Skeletal muscle tissue (tissue), 4 donors: ENCODE measurements around the gene FHIT. TPM values are rescaled to one million over a fixed set of nuclear protein-coding genes. Genes with fewer than 3 reads are reported as not detected.

Experiments
- H3K27ac ChIP-seq: one replicate; pipeline ENCODE4 v1.7.0; 2013; ENCODE audit warnings: mild to moderate bottlenecking, low read depth, low read length, inconsistent platforms
- H3K27me3 ChIP-seq, 3 donors: one replicate each; pipeline ENCODE4 v1.7.0; 2013; ENCODE audit warnings: low read length in 3 of 3; ENCODE audit not compliant: control insufficient read depth in 3 of 3, insufficient read depth in 3 of 3
- H3K36me3 ChIP-seq, 3 donors: one replicate each; pipeline ENCODE4 v1.7.0; 2013; ENCODE audit warnings: low read length in 3 of 3; ENCODE audit not compliant: control insufficient read depth in 3 of 3, insufficient read depth in 3 of 3
- H3K4me1 ChIP-seq, 3 donors: one replicate each; pipeline ENCODE4 v1.7.0; 2013; ENCODE audit warnings: low read length in 3 of 3, mild to moderate bottlenecking in 3 of 3; ENCODE audit not compliant: control insufficient read depth in 3 of 3, insufficient read depth in 3 of 3
- H3K4me3 ChIP-seq, 3 donors: one replicate each; pipeline ENCODE4 v1.7.0; 2013; ENCODE audit warnings: low read length in 3 of 3
- H3K9ac ChIP-seq, 3 donors: one replicate each; pipeline ENCODE4 v1.7.0; 2013; ENCODE audit warnings: low read length in 3 of 3, mild to moderate bottlenecking in 3 of 3, moderate library complexity in 2 of 3, low read depth in 1 of 3
- H3K9me3 ChIP-seq, 3 donors: one replicate each; pipeline ENCODE4 v1.7.0; 2013; ENCODE audit warnings: low read length in 3 of 3; ENCODE audit not compliant: control insufficient read depth in 3 of 3
- total RNA-seq: library from RNA; depleted of rRNA; stranded (reverse); fragments of >200 nt; gene quantifications from one replicate; pipeline ENCODE4 v1.2.3, GENCODE V29; 2014
- donor health status: Osteomylitis.

The FHIT gene
- total RNA-seq, 1 donor from 2014 or later, result 4.2 TPM

DNA sequence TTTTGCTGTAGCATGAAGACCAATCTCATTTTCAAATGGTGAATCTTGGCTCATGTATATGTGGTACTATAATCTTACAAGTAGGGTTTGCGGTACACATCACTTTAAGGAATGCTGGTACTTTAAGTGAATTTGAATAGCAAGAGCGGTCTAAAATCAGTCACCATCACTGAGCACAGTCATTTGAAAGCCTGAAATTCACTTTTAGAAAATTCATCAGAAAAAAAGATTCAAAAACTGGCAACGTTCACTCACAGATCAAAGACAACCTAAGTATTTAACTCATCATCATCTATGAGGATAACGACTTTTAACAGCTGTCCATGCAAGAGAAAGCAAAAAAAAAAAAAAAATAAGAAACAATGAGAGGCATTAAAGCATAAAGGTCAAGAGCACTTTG, 111.6 kb downstream of the FHIT start:
- Histone ChIP-seq H3K27ac (no peak overlapping the region), H3K27me3 (no peaks in the 10 kb centered on the region), H3K4me1 (no peaks in the 10 kb centered on the region), H3K9ac (no peak overlapping the region), H3K4me3 (no peak overlapping the region), H3K36me3 (no peaks in the 10 kb centered on the region), H3K9me3 (no peaks in the 10 kb centered on the region)

DNA sequence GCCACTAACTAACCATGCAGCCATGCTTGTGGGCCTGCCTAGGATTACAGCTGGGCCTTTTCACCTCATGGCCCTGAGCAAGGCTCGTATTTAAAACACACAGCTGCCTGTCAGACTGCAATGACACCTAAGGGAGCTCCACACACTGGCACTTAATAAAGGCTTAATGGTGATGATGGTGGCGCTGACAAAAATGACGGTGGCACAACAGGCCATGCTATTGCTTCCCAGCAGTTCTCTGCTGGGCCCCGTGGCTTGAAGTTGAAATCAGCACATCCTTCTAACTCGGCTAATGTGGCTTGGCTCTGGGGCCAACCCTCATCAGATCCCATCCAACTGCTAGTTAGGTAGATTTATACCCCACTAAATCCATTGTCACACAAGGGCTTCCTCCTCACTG, 112.9 kb downstream of the FHIT start:
- Histone ChIP-seq H3K36me3 (no peaks in the 10 kb centered on the region), H3K9ac (no peak overlapping the region), H3K27me3 (no peaks in the 10 kb centered on the region), H3K4me3 (no peak overlapping the region), H3K4me1 (no peaks in the 10 kb centered on the region), H3K9me3 (no peaks in the 10 kb centered on the region), H3K27ac (no peak overlapping the region)

DNA sequence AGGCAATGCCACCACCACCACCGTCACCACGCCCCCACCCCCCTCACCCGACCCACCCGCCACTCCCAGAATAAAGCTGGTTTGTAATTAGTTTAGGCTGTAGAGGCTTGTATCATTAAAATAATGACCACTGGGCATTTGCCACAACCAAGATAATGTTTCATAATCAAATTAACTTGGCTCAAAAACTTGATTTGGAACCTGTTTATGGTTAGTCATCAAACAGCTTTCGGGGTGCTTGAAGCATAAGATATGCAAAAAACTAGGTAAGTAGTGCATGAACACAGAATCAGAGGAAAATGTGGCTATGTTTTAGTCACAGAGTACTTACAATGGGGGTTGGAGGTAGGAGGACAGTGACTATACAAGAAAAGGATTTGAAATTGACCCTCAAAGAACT, 115.1 kb downstream of the FHIT start:
- Histone ChIP-seq H3K4me1 (no peaks in the 10 kb centered on the region), H3K4me3 (no peak overlapping the region), H3K36me3 (no peaks in the 10 kb centered on the region), H3K9ac (no peak overlapping the region), H3K27ac (no peak overlapping the region), H3K9me3 (no peaks in the 10 kb centered on the region), H3K27me3 (no peaks in the 10 kb centered on the region)

DNA sequence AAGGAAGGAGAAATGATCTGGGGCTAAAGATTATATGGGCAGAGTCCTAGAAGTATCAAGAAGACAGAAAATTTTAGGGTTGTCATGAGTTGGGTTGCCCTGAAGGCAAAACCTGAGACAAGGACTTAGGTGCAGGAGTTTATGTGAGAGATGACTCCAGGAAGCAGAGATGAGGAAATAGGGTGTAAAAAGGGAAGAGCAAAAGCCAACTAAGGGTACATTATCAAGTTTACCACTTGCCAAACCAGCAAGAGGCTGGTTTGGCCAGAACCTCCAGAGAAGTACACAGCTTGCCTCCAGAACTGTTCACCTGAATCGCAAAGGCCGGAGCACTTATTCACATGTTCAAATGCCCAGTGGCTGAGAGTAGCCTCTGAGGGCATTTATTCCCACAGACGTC, 116.7 kb downstream of the FHIT start:
- no peaks in the 10 kb centered on the region for H3K4me1 ChIP-seq
- H3K27ac ChIP-seq, result no peak overlapping the region
- H3K27me3 ChIP-seq, result no peaks in the 10 kb centered on the region
- H3K9me3 ChIP-seq, result no peaks in the 10 kb centered on the region
- no peak overlapping the region for H3K4me3 ChIP-seq
- no peak overlapping the region for H3K9ac ChIP-seq
- H3K36me3 ChIP-seq, result no peaks in the 10 kb centered on the region

DNA sequence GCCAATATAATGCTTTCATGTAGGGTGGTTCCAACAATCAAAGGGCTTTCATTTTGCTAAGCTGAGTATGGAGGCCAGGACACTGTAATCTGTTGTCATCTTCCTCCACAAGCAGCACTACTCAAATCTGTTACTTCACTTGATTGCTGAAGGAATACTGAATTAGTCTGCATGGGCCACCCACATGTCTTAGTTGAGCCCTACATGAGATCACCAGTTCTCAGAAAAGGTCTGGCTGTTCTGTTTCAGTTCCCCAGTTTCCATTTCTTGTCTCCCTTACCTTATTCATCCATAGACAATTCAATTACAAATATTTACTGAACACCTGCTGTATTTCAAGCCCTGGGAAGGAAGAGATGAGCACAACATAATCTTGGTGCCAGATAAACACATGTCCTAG, 119.2 kb downstream of the FHIT start:
- H3K4me1 ChIP-seq, result no peaks in the 10 kb centered on the region
- no peaks in the 10 kb centered on the region for H3K27me3 ChIP-seq
- H3K9me3 ChIP-seq, result no peaks in the 10 kb centered on the region
- no peak overlapping the region for H3K4me3 ChIP-seq
- no peak overlapping the region for H3K9ac ChIP-seq
- no peaks in the 10 kb centered on the region for H3K36me3 ChIP-seq
- no peak overlapping the region for H3K27ac ChIP-seq

DNA sequence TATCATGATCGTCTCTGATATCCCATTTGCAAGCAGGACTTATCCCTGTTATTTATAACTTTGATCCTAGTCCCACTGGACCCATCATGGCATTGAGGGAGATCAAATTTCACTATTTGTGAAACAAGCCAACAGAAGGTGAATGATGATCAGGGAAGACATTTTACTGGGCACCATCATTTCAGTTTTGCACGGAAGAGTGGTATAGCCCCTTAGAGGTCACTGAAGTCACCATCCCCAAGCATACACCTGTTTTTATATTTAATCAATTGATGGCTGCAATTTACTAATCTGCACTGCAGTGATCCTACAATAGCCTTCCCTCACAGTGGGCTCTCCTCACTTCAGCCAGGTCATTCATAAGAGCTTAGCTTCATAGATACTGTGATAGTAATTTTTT, 132.4 kb downstream of the FHIT start:
- no peak overlapping the region for H3K27ac ChIP-seq

DNA sequence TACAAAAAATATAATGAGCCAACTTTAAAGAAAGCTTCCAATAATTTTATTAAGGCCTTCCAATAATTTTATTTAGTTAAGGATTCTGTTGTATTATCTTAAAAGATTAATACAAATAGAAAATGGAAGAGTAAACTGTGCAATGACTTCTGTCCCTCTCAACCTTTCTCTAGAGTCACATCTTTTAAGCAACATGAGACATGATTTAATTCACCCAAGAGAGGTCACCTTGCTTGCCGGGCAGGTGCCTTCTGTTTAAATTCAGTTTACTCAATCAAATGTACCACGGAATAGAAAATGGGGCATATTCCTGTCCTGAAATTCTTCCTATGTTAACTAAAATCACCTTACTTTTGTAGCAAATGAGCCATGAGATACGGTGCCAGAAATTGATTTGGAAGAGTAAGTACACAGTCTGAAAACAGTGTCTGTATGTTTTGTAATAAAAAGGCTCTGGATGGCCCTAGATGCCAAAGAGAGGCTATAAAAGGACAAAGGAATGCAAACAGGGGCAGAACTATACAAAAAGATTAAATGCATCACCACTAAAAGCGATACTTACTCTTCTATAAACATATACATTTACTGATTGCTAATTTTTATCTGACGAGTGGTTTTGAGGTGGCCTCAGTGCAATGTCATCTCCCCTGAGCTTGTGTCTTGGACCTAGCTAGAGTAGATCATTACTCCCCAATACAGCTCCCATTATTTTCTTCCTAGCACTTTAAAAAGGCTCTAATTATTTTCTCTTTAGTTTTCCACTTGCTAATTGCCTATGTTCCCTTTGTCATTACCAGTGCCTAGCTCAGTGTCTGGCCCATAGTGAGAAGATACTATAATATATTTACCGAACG, 134.0 kb downstream of the FHIT start:
- no peaks in the 10 kb centered on the region for H3K4me1 ChIP-seq
- no peak overlapping the region for H3K9ac ChIP-seq
- H3K36me3 ChIP-seq, result no peaks in the 10 kb centered on the region
- H3K27ac ChIP-seq, result no peak overlapping the region
- H3K4me3 ChIP-seq, result no peak overlapping the region
- no peaks in the 10 kb centered on the region for H3K27me3 ChIP-seq
- no peaks in the 10 kb centered on the region for H3K9me3 ChIP-seq

More for the DNA sequence above, 132.4 kb downstream of the FHIT start:
- Histone ChIP-seq H3K27me3 (no peaks in the 10 kb centered on the region), H3K4me1 (no peaks in the 10 kb centered on the region), H3K9me3 (no peaks in the 10 kb centered on the region), H3K36me3 (no peaks in the 10 kb centered on the region), H3K4me3 (no peak overlapping the region), H3K9ac (no peak overlapping the region)

DNA sequence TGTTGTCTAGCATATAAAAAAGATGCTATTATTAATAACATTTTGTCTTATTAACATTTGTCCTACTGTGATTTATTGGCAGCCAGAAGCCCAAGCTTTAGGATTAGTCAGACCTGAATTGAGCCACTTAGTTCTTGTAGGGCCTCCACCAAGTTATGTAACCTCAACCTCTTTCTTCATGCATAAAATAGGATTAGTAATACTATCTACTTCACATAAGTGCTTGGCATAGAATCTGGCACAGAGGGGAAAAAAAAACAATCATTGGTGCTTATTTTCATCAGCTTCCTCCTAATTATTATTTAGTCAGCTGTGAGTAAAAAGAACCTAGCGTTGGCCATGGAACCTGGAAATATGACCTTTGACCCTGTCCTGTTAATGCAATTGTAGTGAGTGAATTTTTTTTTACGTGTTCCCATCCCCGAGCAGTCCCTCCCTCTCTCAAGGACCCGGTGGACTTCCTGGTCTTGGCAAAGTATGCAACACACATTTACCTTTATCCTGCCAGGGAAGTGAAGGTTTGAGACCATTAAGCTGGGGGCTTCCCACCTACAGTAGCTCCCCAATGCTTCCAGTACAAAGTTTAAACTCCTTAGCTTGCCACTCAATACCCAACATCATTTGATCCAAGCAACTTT, 136.8 kb downstream of the FHIT start:
- Histone ChIP-seq H3K27me3 (no peaks in the 10 kb centered on the region), H3K36me3 (no peaks in the 10 kb centered on the region), H3K4me3 (no peak overlapping the region), H3K27ac (no peak overlapping the region), H3K9me3 (no peaks in the 10 kb centered on the region), H3K4me1 (no peaks in the 10 kb centered on the region), H3K9ac (no peak overlapping the region)

DNA sequence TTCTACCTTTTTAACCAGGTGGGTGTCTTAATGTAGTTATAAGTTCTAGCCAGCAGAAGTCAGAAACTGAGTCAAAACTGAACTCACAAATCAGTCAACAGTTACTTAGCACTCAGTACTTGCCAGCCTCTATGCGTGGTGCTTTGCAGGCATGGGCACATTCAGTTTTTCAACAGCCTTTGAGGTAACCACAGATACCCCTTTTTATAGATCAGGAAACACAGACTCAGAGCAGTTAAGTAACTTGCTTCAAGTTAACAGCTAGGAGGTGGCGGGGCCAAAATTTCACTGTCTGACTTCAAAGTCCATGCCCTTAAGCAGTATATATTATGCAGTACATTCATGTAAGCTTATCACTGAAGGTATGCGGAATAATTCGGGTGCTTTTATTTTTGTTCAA, 139.4 kb downstream of the FHIT start:
- Histone ChIP-seq H3K4me1 (no peaks in the 10 kb centered on the region), H3K9ac (no peak overlapping the region), H3K27ac (no peak overlapping the region), H3K9me3 (no peaks in the 10 kb centered on the region), H3K36me3 (no peaks in the 10 kb centered on the region), H3K27me3 (no peaks in the 10 kb centered on the region), H3K4me3 (no peak overlapping the region)

DNA sequence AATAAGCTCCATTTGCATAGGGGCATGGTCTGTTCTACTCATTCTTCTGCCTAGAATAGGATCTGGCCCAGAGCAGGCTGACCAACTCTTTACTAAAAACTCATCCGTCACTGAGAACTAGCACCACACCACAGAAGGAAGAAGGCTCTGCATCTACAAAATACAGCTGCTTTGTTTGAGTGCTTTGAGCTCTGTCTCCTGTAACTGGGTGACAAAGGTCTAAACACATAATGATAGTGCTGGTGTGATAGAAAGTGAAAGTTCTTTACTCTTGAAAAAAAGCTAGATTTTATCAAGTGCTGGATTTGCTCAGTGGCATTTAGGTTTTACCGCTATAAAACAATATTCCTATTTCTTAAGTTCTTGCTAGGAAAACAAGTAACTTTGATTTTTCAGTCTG, 140.7 kb downstream of the FHIT start:
- Histone ChIP-seq H3K27me3 (no peaks in the 10 kb centered on the region), H3K9me3 (no peaks in the 10 kb centered on the region), H3K4me3 (no peak overlapping the region), H3K9ac (no peak overlapping the region), H3K4me1 (no peaks in the 10 kb centered on the region), H3K36me3 (no peaks in the 10 kb centered on the region), H3K27ac (no peak overlapping the region)
